ENCODE measurements around the gene SUPT4H1.
A peak's percentile ranks its signal among the peaks of the same experiment; 100 is the strongest.
"Not testable (repeated sequence)": the region's sequence is repeated elsewhere in the genome, so short reads cannot be mapped to it uniquely, and the experiment has no call there.

SUPT4H1 gene

GRCh38 chr17:58362368-58363014 lies 10.5 kb upstream of the SUPT4H1 start:
- no peak for DNase-seq

- no peak for DNase-seq
Measured at GRCh38 chr17:58360296-58361063, 8.5 kb upstream of the SUPT4H1 start.

- DNase-seq: no peak
Measured at GRCh38 chr17:58358408-58359172, 6.6 kb upstream of the SUPT4H1 start.

GRCh38 chr17:58357312-58358297 lies 5.6 kb upstream of the SUPT4H1 start:
- no peak for DNase-seq

- DNase-seq: no peak
Measured at GRCh38 chr17:58356231-58356630, 4.2 kb upstream of the SUPT4H1 start.

- no peak for DNase-seq
Measured at GRCh38 chr17:58354541-58355216, 2.7 kb upstream of the SUPT4H1 start.

- DNase-seq: no peak
Measured at GRCh38 chr17:58353389-58353825, 1.4 kb upstream of the SUPT4H1 start.

- DNase-seq: no peak
Measured at GRCh38 chr17:58352596-58353388, 791 bp upstream of the SUPT4H1 start.

- DNase-seq: no peak
Measured at GRCh38 chr17:58351182-58351581, 819 bp downstream of the SUPT4H1 start.

- DNase-seq: no peak
Measured at GRCh38 chr17:58348038-58348437, 4.0 kb downstream of the SUPT4H1 start.

- no peak for DNase-seq
Measured at GRCh38 chr17:58345500-58345899, 6.5 kb downstream of the SUPT4H1 start.

- DNase-seq: peak; percentile 69
Measured at GRCh38 chr17:58344791-58345157, 7.2 kb downstream of the SUPT4H1 start.

- peak; percentile 93 for DNase-seq
Measured at GRCh38 chr17:58344047-58344790, 7.8 kb downstream of the SUPT4H1 start.

GRCh38 chr17:58343131-58343530 lies 8.9 kb downstream of the SUPT4H1 start:
- no peak for DNase-seq

GRCh38 chr17:58341861-58342475 lies 10.0 kb downstream of the SUPT4H1 start:
- no peak for DNase-seq

GRCh38 chr17:58341136-58341860 lies 10.7 kb downstream of the SUPT4H1 start:
- not testable (repeated sequence) for DNase-seq

GRCh38 chr17:58340405-58340876 lies 11.6 kb downstream of the SUPT4H1 start:
- DNase-seq: no peak

- DNase-seq: no peak
Measured at GRCh38 chr17:58339755-58340404, 12.1 kb downstream of the SUPT4H1 start.
